ENCODE results near the gene LRRC36.

Gene LRRC36

GRCh38 chr16:67428146-67428731, 101.6 kb downstream of the LRRC36 start:
- peak in 1 of 2 donors; percentile 13 for DNase-seq

GRCh38 chr16:67429053-67429798, 102.6 kb downstream of the LRRC36 start:
- no peak for DNase-seq

DNA sequence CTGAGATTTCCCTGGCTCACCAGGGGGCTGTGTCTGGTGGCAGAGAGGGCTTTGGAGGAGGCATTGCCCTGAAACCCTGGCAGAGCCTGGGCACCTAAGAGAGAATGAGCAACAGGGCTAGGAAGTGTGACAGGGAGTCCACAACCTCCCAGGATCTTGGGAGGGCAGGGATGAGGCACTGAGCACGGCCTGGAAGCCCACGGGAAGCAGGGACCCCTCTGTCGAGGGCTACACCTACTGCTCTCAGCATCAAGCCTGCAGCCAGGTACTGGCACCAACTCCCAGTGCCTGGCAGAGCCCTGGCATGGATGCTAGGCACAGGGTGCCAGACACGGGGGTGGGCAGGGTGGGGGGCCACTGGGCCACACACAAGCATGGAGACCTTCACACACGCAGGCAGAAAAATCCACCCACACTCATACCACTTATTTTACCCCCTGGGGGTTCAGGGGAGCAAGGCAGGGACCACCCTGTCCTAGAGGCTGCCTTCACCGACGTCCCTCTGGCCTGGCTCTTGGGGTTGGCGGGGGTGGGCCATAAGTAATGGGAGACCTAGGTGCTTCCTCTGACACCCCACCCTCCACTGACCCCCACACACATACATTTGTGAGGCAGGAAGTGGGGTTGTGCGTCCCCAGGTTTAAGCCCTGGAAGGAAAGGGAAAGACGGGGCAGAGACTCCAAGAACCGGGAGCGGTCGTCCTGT, 103.3 kb downstream of the LRRC36 start:
- no peak for DNase-seq

DNA sequence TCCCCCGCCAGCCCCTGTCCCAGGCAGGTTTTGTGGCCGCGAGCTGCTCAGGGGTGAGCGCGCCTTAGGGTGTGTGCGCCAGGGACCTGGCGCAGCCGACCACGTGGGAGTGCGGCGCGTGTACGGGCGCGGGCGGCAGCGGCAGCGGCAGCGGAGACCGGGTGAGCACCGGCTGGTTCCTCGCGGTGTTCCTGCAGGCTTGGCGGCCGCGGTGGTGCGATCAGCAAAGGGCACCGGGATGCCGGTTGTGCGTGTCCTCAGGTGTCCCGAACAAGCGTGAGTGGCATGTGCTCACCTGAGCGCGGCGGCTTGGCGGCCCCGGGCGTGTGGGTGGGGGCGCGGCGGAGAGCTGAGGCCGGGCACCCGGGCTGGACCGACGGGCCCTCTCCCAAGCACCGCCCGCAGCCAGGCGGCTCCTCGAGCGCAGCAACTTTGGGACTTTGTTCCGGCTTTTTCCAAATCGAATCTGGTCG, 103.9 kb downstream of the LRRC36 start:
- no peak for DNase-seq

DNA sequence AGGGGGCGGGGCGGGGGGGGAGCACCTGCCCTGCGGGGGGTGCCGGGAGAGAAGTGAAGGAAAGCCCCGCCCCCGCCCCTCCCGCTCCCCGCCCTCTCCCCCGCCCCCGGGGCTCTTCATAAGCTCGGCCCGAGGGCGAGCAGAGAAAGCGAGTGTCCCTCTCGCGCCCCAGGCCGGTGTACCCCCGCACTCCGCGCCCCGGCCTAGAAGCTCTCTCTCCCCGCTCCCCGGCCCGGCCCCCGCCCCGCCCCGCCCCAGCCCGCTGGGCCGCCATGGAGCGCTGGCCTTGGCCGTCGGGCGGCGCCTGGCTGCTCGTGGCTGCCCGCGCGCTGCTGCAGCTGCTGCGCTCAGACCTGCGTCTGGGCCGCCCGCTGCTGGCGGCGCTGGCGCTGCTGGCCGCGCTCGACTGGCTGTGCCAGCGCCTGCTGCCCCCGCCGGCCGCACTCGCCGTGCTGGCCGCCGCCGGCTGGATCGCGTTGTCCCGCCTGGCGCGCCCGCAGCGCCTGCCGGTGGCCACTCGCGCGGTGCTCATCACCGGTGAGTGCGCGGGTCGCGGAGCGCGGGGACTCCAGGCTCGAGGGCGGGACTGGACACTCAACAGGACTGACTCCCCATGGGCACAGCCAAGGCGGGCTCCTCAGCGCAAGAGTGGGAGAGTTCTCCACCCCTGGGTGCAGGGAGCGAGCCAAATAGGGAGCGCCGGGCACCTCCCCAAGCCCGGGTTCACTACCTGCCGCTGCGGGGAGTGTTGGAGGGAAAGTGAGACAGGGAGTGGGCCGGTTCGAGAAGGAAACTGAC, 104.6 kb downstream of the LRRC36 start, which contains the start of gene HSD11B2:
HSD11B2 (plus strand) TSS at position 145 of the 798 bp plus-strand sequence; CDS start at position 273, 128 bp downstream.
- DNase-seq = peak in 1 of 2 donors; percentile 38

- DNase-seq = no peak
Measured at GRCh38 chr16:67431775-67432505, 105.3 kb downstream of the LRRC36 start.

GRCh38 chr16:67432506-67432890, 105.9 kb downstream of the LRRC36 start:
- DNase-seq = no peak

GRCh38 chr16:67433131-67433719, 106.6 kb downstream of the LRRC36 start:
- no peak for DNase-seq
